HepG2 (cell line): ENCODE data around the gene VAMP8. TPM values are rescaled to one million over a fixed set of nuclear protein-coding genes. Genes with fewer than 3 reads are reported as not detected.

Experiments
- ASH2L ChIP-seq: fragments of 300-600, 200-600 bp; sonication (generic); IDR thresholded peaks from 2 replicates; pipeline ENCODE4 v1.7.0; 2017; ENCODE audit warnings: low read depth, mild to moderate bottlenecking, moderate library complexity, mixed read lengths, low read length; ENCODE audit not compliant: insufficient read length
- CERS6 ChIP-seq: sonication (generic); formaldehyde crosslinking; IDR thresholded peaks from 2 replicates; pipeline ENCODE4 v1.5.0; 2020; ENCODE audit warnings: missing genetic modification reagents
- HBP1 ChIP-seq: IDR thresholded peaks from 2 replicates; pipeline ENCODE4 v1.6.1; 2016; ENCODE audit warnings: low read depth, control low read depth
- IKZF1 ChIP-seq: fragments of 450-650 bp; IDR thresholded peaks from 2 replicates; pipeline ENCODE4 v1.7.1; 2016
- ISX ChIP-seq: sonication (generic); formaldehyde crosslinking; conservative IDR thresholded peaks from 2 replicates; pipeline ENCODE4 v1.5.0; 2020; ENCODE audit warnings: missing genetic modification reagents
- KDM5B ChIP-seq: sonication (generic); formaldehyde crosslinking; IDR thresholded peaks from 2 replicates; pipeline ENCODE4 v1.4.0; 2020; ENCODE audit warnings: missing genetic modification reagents, mild to moderate bottlenecking, borderline replicate concordance
- MAZ ChIP-seq, 2 experiments: sonication (generic) in 1 of 2; formaldehyde crosslinking in 1 of 2; IDR thresholded peaks; 2 replicates each; pipeline versions ENCODE4 v1.5.0 to v1.6.1; 2012 to 2020; ENCODE audit warnings: low read depth in 2 of 2, mild to moderate bottlenecking in 2 of 2, borderline replicate concordance in 1 of 2, improper control_type of control experiment in 1 of 2, low read length in 1 of 2, missing genetic modification reagents in 1 of 2, moderate library complexity in 1 of 2
- MED1 ChIP-seq: sonication (generic); formaldehyde crosslinking; IDR thresholded peaks from 2 replicates; pipeline ENCODE4 v1.4.0; 2020; ENCODE audit warnings: missing genetic modification reagents
- NFIB ChIP-seq: sonication (generic); formaldehyde crosslinking; IDR thresholded peaks from 2 replicates; pipeline ENCODE4 v1.9.0; 2021; ENCODE audit warnings: missing genetic modification reagents, mild to moderate bottlenecking, borderline replicate concordance
- NR2C2 ChIP-seq: sonication (generic); formaldehyde crosslinking; IDR thresholded peaks from 2 replicates; pipeline ENCODE4 v1.4.0; 2020; ENCODE audit warnings: missing genetic modification reagents, mild to moderate bottlenecking, moderate library complexity, borderline replicate concordance
- PRDM10 ChIP-seq: sonication (generic); formaldehyde crosslinking; IDR thresholded peaks from 2 replicates; pipeline ENCODE4 v1.4.0; 2020; ENCODE audit warnings: low read depth, missing genetic modification reagents
- RARA ChIP-seq: IDR thresholded peaks from 2 replicates; pipeline ENCODE4 v1.6.1; 2016; ENCODE audit warnings: missing genetic modification reagents, missing compliant biosample characterization
- SCMH1 ChIP-seq: sonication (generic); formaldehyde crosslinking; IDR thresholded peaks from 2 replicates; pipeline ENCODE4 v1.9.0; 2021; ENCODE audit warnings: missing genetic modification reagents, mild to moderate bottlenecking, borderline replicate concordance
- SMAD1 ChIP-seq: sonication (generic); formaldehyde crosslinking; IDR thresholded peaks from 2 replicates; pipeline ENCODE4 v1.4.0; 2020; ENCODE audit warnings: missing genetic modification reagents, low read depth, mild to moderate bottlenecking, borderline replicate concordance
- SMAD3 ChIP-seq: sonication (generic); formaldehyde crosslinking; IDR thresholded peaks from 2 replicates; pipeline ENCODE4 v1.4.0; 2020; ENCODE audit warnings: missing genetic modification reagents
- SPEN ChIP-seq: sonication (generic); formaldehyde crosslinking; IDR thresholded peaks from 2 replicates; pipeline ENCODE4 v1.5.1; 2020; ENCODE audit warnings: low read depth, mild to moderate bottlenecking, missing genetic modification reagents
- UBTF ChIP-seq: sonication (generic); formaldehyde crosslinking; IDR thresholded peaks from 2 replicates; pipeline ENCODE4 v1.4.0; 2020; ENCODE audit warnings: mild to moderate bottlenecking, missing genetic modification reagents
- ZNF264 ChIP-seq: sonication (generic); formaldehyde crosslinking; IDR thresholded peaks from 2 replicates; pipeline ENCODE4 v1.4.0; 2020; ENCODE audit warnings: missing genetic modification reagents
- ZNF674 ChIP-seq: sonication (generic); formaldehyde crosslinking; IDR thresholded peaks from 2 replicates; pipeline ENCODE4 v1.5.0; 2020; ENCODE audit warnings: low read depth, mild to moderate bottlenecking, missing genetic modification reagents
- polyA plus RNA-seq, 8 experiments: library from polyadenylated mRNA; depleted of rRNA in 3 of 8; stranded (reverse) in 7 of 8; unstranded in 1 of 8; fragments of >200 nt; fragmentation: Illumina TruSeq in 4 of 8; extraction: Trizol in 4 of 8; gene quantifications; 2 replicates each; pipeline versions ENCODE4 v1.2.1 to v1.2.3, GENCODE V29; 2011 to 2016; ENCODE audit warnings: low read depth in 4 of 8, missing spikeins in 1 of 8, mixed read lengths in 1 of 8; ENCODE audit not compliant: insufficient read depth in 1 of 8
- total RNA-seq, 5 experiments: library from RNA; depleted of rRNA; stranded (reverse); fragments of >200 nt; fragmentation: Illumina TruSeq; extraction: Trizol; gene quantifications; 2 replicates each; pipeline ENCODE4 v1.2.3, GENCODE V29; 2016; ENCODE audit warnings: low read depth in 1 of 5

The VAMP8 gene
- total and polyA plus RNA-seq, 2 of the 13 experiments (the other 11 are each of a cell fraction or from before 2014, with no cell fraction given), result 83.3 to 157 TPM

GRCh38 chr2:85589982-85590791 lies 12.8 kb downstream of the VAMP8 start (continued):
- TF ChIP-seq SMAD1, result no peak
- TF ChIP-seq ISX (CRISPR knock-in tag), result no peak
- TF ChIP-seq NR2C2 (CRISPR knock-in tag), result peak; percentile 66; the same call in 1 of the 2 replicates
- TF ChIP-seq SPEN (CRISPR knock-in tag), result peak; percentile 62; the same call in 1 of the 2 replicates
- no peak for TF ChIP-seq ZNF674
- 0 out of 2 replicates have a peak, but pooled peaks have one; percentile 17 for TF ChIP-seq KDM5B
- 0 out of 2 replicates have a peak, but pooled peaks have one; percentile 57 for TF ChIP-seq SMAD3 (CRISPR knock-in tag)
- TF ChIP-seq SCMH1, result no peak
- TF ChIP-seq ZNF264, result no peak
- no peak for TF ChIP-seq NFIB (CRISPR knock-in tag)
- TF ChIP-seq RARA (CRISPR knock-in tag), result peak; percentile 84
- TF ChIP-seq ASH2L, result peak; percentile 62
- peak; percentile 51; the same call in 1 of the 2 replicates for TF ChIP-seq PRDM10 (CRISPR knock-in tag)
- TF ChIP-seq HBP1, result 0 out of 2 replicates have a peak, but pooled peaks have one; percentile 3
- no peak for TF ChIP-seq MAZ (IDR thresholded peaks at IDR 0.05; ENCODE audit: borderline replicate concordance, low read depth, low read length)
- 0 out of 2 replicates have a peak, but pooled peaks have one; percentile 15 for TF ChIP-seq MAZ (CRISPR knock-in tag; IDR thresholded peaks at IDR 0.05; ENCODE audit: low read depth)
- no peak for TF ChIP-seq CERS6 (CRISPR knock-in tag)
- TF ChIP-seq MED1, result peak; percentile 85
- TF ChIP-seq UBTF, result peak; percentile 46; the same call in 1 of the 2 replicates
- no peak for TF ChIP-seq IKZF1
